Measurements from ENCODE around the gene KLF15.

KLF15 gene

GRCh38 chr3:126313580-126314304 is 43.5 kb downstream of the KLF15 start:
- FAIRE-seq (no peak), DNase-seq (ENCODE audit: insufficient read length) (no peak)

GRCh38 chr3:126313166-126313565 is 44.0 kb downstream of the KLF15 start:
- no peak for FAIRE-seq
- no peak for TF ChIP-seq POLR2AphosphoS5 (IDR thresholded peaks at IDR 0.05; ENCODE audit: low read depth, low read length)
- TF ChIP-seq POLR2A (IDR thresholded peaks at IDR 0.05; ENCODE audit: low read depth, low read length): no peak
- TF ChIP-seq TAF1 (IDR thresholded peaks at IDR 0.05; ENCODE audit: borderline replicate concordance, low read depth, low read length): no peak
- DNase-seq (ENCODE audit: insufficient read length): no peak

More at GRCh38 chr3:126313580-126314304, 43.5 kb downstream of the KLF15 start:
- TF ChIP-seq TAF1 (IDR thresholded peaks at IDR 0.05; ENCODE audit: borderline replicate concordance, low read depth, low read length): no peak
- no peak for TF ChIP-seq POLR2A (IDR thresholded peaks at IDR 0.05; ENCODE audit: low read depth, low read length)
- no peak for TF ChIP-seq POLR2AphosphoS5 (IDR thresholded peaks at IDR 0.05; ENCODE audit: low read depth, low read length)

- DNase-seq (ENCODE audit: insufficient read length) (no peak), FAIRE-seq (no peak)
- TF ChIP-seq TAF1 (IDR thresholded peaks at IDR 0.05; ENCODE audit: borderline replicate concordance, low read depth, low read length) (no peak), POLR2A (IDR thresholded peaks at IDR 0.05; ENCODE audit: low read depth, low read length) (no peak), POLR2AphosphoS5 (IDR thresholded peaks at IDR 0.05; ENCODE audit: low read depth, low read length) (no peak)
These were observed 44.9 kb downstream of the KLF15 start for GRCh38 chr3:126312341-126312740.

- no peak for DNase-seq (ENCODE audit: insufficient read length)
- no peak for FAIRE-seq
- TF ChIP-seq POLR2AphosphoS5 (IDR thresholded peaks at IDR 0.05; ENCODE audit: low read depth, low read length): no peak
- TF ChIP-seq TAF1 (IDR thresholded peaks at IDR 0.05; ENCODE audit: borderline replicate concordance, low read depth, low read length): no peak
- TF ChIP-seq POLR2A (IDR thresholded peaks at IDR 0.05; ENCODE audit: low read depth, low read length): no peak
These were observed 45.8 kb downstream of the KLF15 start for GRCh38 chr3:126311338-126311978.

- TF ChIP-seq POLR2A (IDR thresholded peaks at IDR 0.05; ENCODE audit: low read depth, low read length) (no peak), POLR2AphosphoS5 (IDR thresholded peaks at IDR 0.05; ENCODE audit: low read depth, low read length) (no peak), TAF1 (IDR thresholded peaks at IDR 0.05; ENCODE audit: borderline replicate concordance, low read depth, low read length) (no peak)
- no peak for DNase-seq (ENCODE audit: insufficient read length)
- FAIRE-seq: no peak
These were observed 46.4 kb downstream of the KLF15 start for GRCh38 chr3:126310816-126311215.

GRCh38 chr3:126309861-126310655 is 47.1 kb downstream of the KLF15 start:
- FAIRE-seq (no peak), DNase-seq (ENCODE audit: insufficient read length) (no peak)
- TF ChIP-seq POLR2AphosphoS5 (IDR thresholded peaks at IDR 0.05; ENCODE audit: low read depth, low read length): no peak
- no peak for TF ChIP-seq POLR2A (IDR thresholded peaks at IDR 0.05; ENCODE audit: low read depth, low read length)
- TF ChIP-seq TAF1 (IDR thresholded peaks at IDR 0.05; ENCODE audit: borderline replicate concordance, low read depth, low read length): no peak

GRCh38 chr3:126309165-126309564 is 48.0 kb downstream of the KLF15 start:
- no peak for FAIRE-seq
- no peak for DNase-seq (ENCODE audit: insufficient read length)
- TF ChIP-seq POLR2A (IDR thresholded peaks at IDR 0.05; ENCODE audit: low read depth, low read length) (no peak), POLR2AphosphoS5 (IDR thresholded peaks at IDR 0.05; ENCODE audit: low read depth, low read length) (no peak), TAF1 (IDR thresholded peaks at IDR 0.05; ENCODE audit: borderline replicate concordance, low read depth, low read length) (no peak)

- no peak for TF ChIP-seq TAF1 (IDR thresholded peaks at IDR 0.05; ENCODE audit: borderline replicate concordance, low read depth, low read length)
- TF ChIP-seq POLR2A (IDR thresholded peaks at IDR 0.05; ENCODE audit: low read depth, low read length): no peak
- no peak for TF ChIP-seq POLR2AphosphoS5 (IDR thresholded peaks at IDR 0.05; ENCODE audit: low read depth, low read length)
- DNase-seq (ENCODE audit: insufficient read length) (no peak), FAIRE-seq (no peak)
These were observed 48.6 kb downstream of the KLF15 start for GRCh38 chr3:126308394-126309125.

GRCh38 chr3:126307591-126308393 is 49.4 kb downstream of the KLF15 start:
- DNase-seq (ENCODE audit: insufficient read length) (no peak), FAIRE-seq (no peak)
- TF ChIP-seq POLR2AphosphoS5 (IDR thresholded peaks at IDR 0.05; ENCODE audit: low read depth, low read length) (no peak), TAF1 (IDR thresholded peaks at IDR 0.05; ENCODE audit: borderline replicate concordance, low read depth, low read length) (no peak), POLR2A (IDR thresholded peaks at IDR 0.05; ENCODE audit: low read depth, low read length) (no peak)

GRCh38 chr3:126306888-126307482 is 50.2 kb downstream of the KLF15 start:
- TF ChIP-seq POLR2AphosphoS5 (IDR thresholded peaks at IDR 0.05; ENCODE audit: low read depth, low read length) (no peak), POLR2A (IDR thresholded peaks at IDR 0.05; ENCODE audit: low read depth, low read length) (no peak), TAF1 (IDR thresholded peaks at IDR 0.05; ENCODE audit: borderline replicate concordance, low read depth, low read length) (no peak)
- no peak for FAIRE-seq

More at GRCh38 chr3:126306888-126307482, 50.2 kb downstream of the KLF15 start:
- no peak for DNase-seq (ENCODE audit: insufficient read length)
